HepG2 (cell line): ENCODE data around the gene DCDC1. TPM values are rescaled to one million over a fixed set of nuclear protein-coding genes. Genes with fewer than 3 reads are reported as not detected.

Source experiments
- ATAC-seq: fragments of 200-7000 bp; cut with Tn5 transposase; 3 replicates; pipeline ENCODE4 v1.9.1; 2020; ENCODE audit warnings: mild to moderate bottlenecking, moderate library complexity
- BruUV-seq: library from RNA; stranded (reverse); fragments of 400-500 nt; replicated peaks from 2 replicates; lab custom pipeline; 2021; lab: Mats Ljungman, UMichigan
- CTCF ChIA-PET: fragments of 300-600 bp; formaldehyde crosslinking; extraction: SDS; loops from one replicate; lab custom pipeline; 2021; ENCODE audit warnings: low total read pairs, inconsistent platforms, low intra/inter-chr PET ratio; lab: Yijun Ruan, JAX
- POLR2A ChIA-PET: fragments of 350-600 bp; sonication (Branson Sonifier 250); formaldehyde crosslinking; loops from one replicate; lab custom pipeline; 2020; ENCODE audit warnings: antibody characterized with exemption, inconsistent platforms; lab: Yijun Ruan, JAX
- DNase-seq: peaks from one replicate; pipeline ENCODE4 v3.0.0-alpha.2; 2015; ENCODE audit warnings: low spot score
- FAIRE-seq: peaks from 3 replicates; lab custom pipeline; 2011; peaks lifted over from hg19 to GRCh38; lab: Jason Lieb, UNC
- H2AFZ ChIP-seq: one replicate; pipeline ENCODE4 v1.6.1; 2011; ENCODE audit warnings: low read length, inconsistent platforms
- H3K27ac ChIP-seq: fragments of 300-600 bp; 3 replicates; pipeline ENCODE4 v1.8.0; 2011; ENCODE audit warnings: mixed run types, mild to moderate bottlenecking, mixed read lengths, low read length, inconsistent platforms; ENCODE audit not compliant: insufficient read depth; ENCODE audit errors: extremely low read length
- H3K27me3 ChIP-seq, 2 experiments: fragments of 200-600 bp in 1 of 2; 2 replicates in 1 of 2; 3 replicates in 1 of 2; pipeline versions ENCODE4 v1.6.0 to v1.8.0; 2011; ENCODE audit warnings: low read length in 2 of 2, mild to moderate bottlenecking in 2 of 2, moderate library complexity in 2 of 2, inconsistent platforms in 1 of 2; ENCODE audit not compliant: insufficient read depth in 2 of 2, control insufficient read depth in 1 of 2
- H3K36me3 ChIP-seq, 2 experiments: fragments of 200-600 bp in 1 of 2; replicated peaks in 1 of 2; 2 replicates in 1 of 2; 3 replicates in 1 of 2; pipeline versions ENCODE4 v1.5.1 to v1.8.0; 2011; ENCODE audit warnings: low read length in 2 of 2, inconsistent platforms in 1 of 2; ENCODE audit not compliant: insufficient read depth in 2 of 2, control insufficient read depth in 1 of 2
- H3K4me1 ChIP-seq: 2 replicates; pipeline ENCODE4 v1.5.1; 2012; ENCODE audit warnings: low read length, inconsistent platforms; ENCODE audit not compliant: insufficient read depth
- H3K4me2 ChIP-seq: 2 replicates; pipeline ENCODE4 v1.6.0; 2011; ENCODE audit warnings: low read depth, low read length, inconsistent platforms
- H3K4me3 ChIP-seq, 3 experiments: fragments of 200-600 bp in 1 of 3; sonication (generic), shearing (Covaris generic) in 1 of 3; replicated peaks in 1 of 3; 2 replicates each; pipeline ENCODE4 v1.5.1; 2011 to 2016; ENCODE audit warnings: low read length in 3 of 3, inconsistent platforms in 2 of 3, low read depth in 2 of 3, mild to moderate bottlenecking in 2 of 3, control low read depth in 1 of 3, mixed read lengths in 1 of 3; ENCODE audit not compliant: insufficient read depth in 1 of 3
- H3K79me2 ChIP-seq: one replicate; pipeline ENCODE4 v1.6.1; 2011; ENCODE audit warnings: low read length, inconsistent platforms; ENCODE audit not compliant: insufficient read depth
- H3K9ac ChIP-seq: 2 replicates; pipeline ENCODE4 v1.6.0; 2011; ENCODE audit warnings: mild to moderate bottlenecking, low read depth, low read length, inconsistent platforms; ENCODE audit not compliant: insufficient read depth
- H3K9me3 ChIP-seq: 2 replicates; pipeline ENCODE4 v1.5.1; 2012; ENCODE audit warnings: mild to moderate bottlenecking, low read length
- H4K20me1 ChIP-seq: 2 replicates; pipeline ENCODE4 v1.6.0; 2011; ENCODE audit warnings: inconsistent platforms, mild to moderate bottlenecking, low read length, moderate library complexity; ENCODE audit not compliant: insufficient read depth
- ATF4 ChIP-seq, 2 experiments: fragments of 450-650 bp in 1 of 2; sonication (generic) in 1 of 2; formaldehyde crosslinking; IDR thresholded peaks; 2 replicates each; pipeline versions ENCODE4 v1.5.0 to v1.8.0; 2020 to 2022; ENCODE audit warnings: mild to moderate bottlenecking in 1 of 2, missing genetic modification reagents in 1 of 2
- BRCA1 ChIP-seq: sonication (generic); formaldehyde crosslinking; IDR thresholded peaks from 2 replicates; pipeline ENCODE4 v1.4.0; 2020; ENCODE audit warnings: missing genetic modification reagents
- DMAP1 ChIP-seq: IDR thresholded peaks from 2 replicates; pipeline ENCODE4 v1.6.1; 2016
- MLLT10 ChIP-seq: sonication (generic); formaldehyde crosslinking; IDR thresholded peaks from 2 replicates; pipeline ENCODE4 v1.4.0; 2020; ENCODE audit warnings: missing genetic modification reagents
- NFKB2 ChIP-seq: sonication (generic); formaldehyde crosslinking; IDR thresholded peaks from 2 replicates; pipeline ENCODE4 v1.4.0; 2020; ENCODE audit warnings: missing genetic modification reagents, borderline replicate concordance
- PHF5A ChIP-seq: IDR thresholded peaks from one replicate; pipeline ENCODE4 v1.6.1; 2018; ENCODE audit warnings: low read depth, missing genetic modification reagents; ENCODE audit not compliant: unreplicated experiment
- PPARG ChIP-seq: conservative IDR thresholded peaks from 2 replicates; pipeline ENCODE4 v1.6.1; 2016; ENCODE audit warnings: missing biosample characterization, missing genetic modification reagents
- ZNF296 ChIP-seq: sonication (generic); formaldehyde crosslinking; conservative IDR thresholded peaks from 2 replicates; pipeline ENCODE4 v1.5.0; 2020; ENCODE audit warnings: mild to moderate bottlenecking, missing genetic modification reagents
- ZNF605 ChIP-seq: sonication (generic); formaldehyde crosslinking; IDR thresholded peaks from 2 replicates; pipeline ENCODE4 v1.8.0; 2022; ENCODE audit warnings: mild to moderate bottlenecking, missing genetic modification reagents
- ZNF766 ChIP-seq: sonication (generic); formaldehyde crosslinking; IDR thresholded peaks from 2 replicates; pipeline ENCODE4 v1.5.0; 2020; ENCODE audit warnings: missing genetic modification reagents, borderline replicate concordance
- ZNF841 ChIP-seq: sonication (generic); formaldehyde crosslinking; IDR thresholded peaks from 2 replicates; pipeline ENCODE4 v1.8.1; 2023; ENCODE audit warnings: missing genetic modification reagents, borderline replicate concordance
- WGBS: methylation state at CpG from one replicate; pipeline ENCODE4 v1.1.6; 2017; ENCODE audit warnings: low lambda C conversion rate; 5-methylcytosine and 5-hydroxymethylcytosine counted together
- in situ Hi-C: cut with HindIII; loops from 2 replicates; pipeline ENCODE4 v1.10.0; 2017; ENCODE audit warnings: low pct_unique_long_range_greater_than_20kb; ENCODE audit not compliant: extremely low pct_ligation_motif_present
- intact Hi-C: fragments of 100-400 bp; cut with micrococcal nuclease; formaldehyde crosslinking; loops from one replicate; pipeline ENCODE4 v1.10.0; 2022; ENCODE audit not compliant: unreplicated experiment
- polyA plus RNA-seq, 8 experiments: library from polyadenylated mRNA; depleted of rRNA in 3 of 8; stranded (reverse) in 7 of 8; unstranded in 1 of 8; fragments of >200 nt; fragmentation: Illumina TruSeq in 4 of 8; extraction: Trizol in 4 of 8; gene quantifications; 2 replicates each; pipeline versions ENCODE4 v1.2.1 to v1.2.3, GENCODE V29; 2011 to 2016; ENCODE audit warnings: low read depth in 4 of 8, missing spikeins in 1 of 8, mixed read lengths in 1 of 8; ENCODE audit not compliant: insufficient read depth in 1 of 8
- total RNA-seq, 5 experiments: library from RNA; depleted of rRNA; stranded (reverse); fragments of >200 nt; fragmentation: Illumina TruSeq; extraction: Trizol; gene quantifications; 2 replicates each; pipeline ENCODE4 v1.2.3, GENCODE V29; 2016; ENCODE audit warnings: low read depth in 1 of 5
- TF ChIP-seq, protein P1 (sequence below): sonication (generic); formaldehyde crosslinking; IDR thresholded peaks from 2 replicates; pipeline ENCODE4 v1.8.1; 2023; ENCODE audit warnings: mild to moderate bottlenecking, inconsistent platforms, moderate library complexity, missing genetic modification reagents, borderline replicate concordance
- TF ChIP-seq, protein P2 (sequence below): sonication (generic); formaldehyde crosslinking; IDR thresholded peaks from one replicate; pipeline ENCODE4 v1.5.1; 2020; ENCODE audit warnings: mild to moderate bottlenecking, missing genetic modification reagents; ENCODE audit errors: not compliant biosample characterization

DCDC1 gene
- total and polyA plus RNA-seq, 2 of the 13 experiments (the other 11 are each of a cell fraction or from before 2014, with no cell fraction given), result 0.12 to 0.27 TPM

DNA sequence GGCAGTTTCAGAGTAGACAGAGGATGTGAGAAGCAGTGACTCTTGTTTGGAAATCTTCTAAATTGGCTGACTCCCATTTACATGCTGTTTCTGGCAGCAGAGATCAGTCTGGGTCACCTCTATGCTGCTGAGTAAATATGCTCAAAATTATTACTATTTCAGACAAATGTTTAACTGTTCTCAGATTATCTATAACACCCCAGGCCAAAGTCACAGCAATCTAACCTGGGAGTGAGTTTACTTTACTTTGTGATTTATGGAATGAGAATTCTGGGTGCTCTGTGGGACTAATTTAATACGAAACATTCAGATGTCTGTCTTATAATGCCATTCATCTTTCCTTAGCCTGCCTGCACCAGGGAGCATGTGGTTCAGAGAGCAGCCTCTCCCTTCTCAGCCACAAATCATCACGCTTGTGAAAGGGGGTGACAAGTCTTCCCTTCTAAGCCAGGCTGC is 500.9 kb downstream of the DCDC1 start:
- DNase-seq (no peak), FAIRE-seq (no peak), ATAC-seq (no peak)
- Histone ChIP-seq H3K79me2 (no peaks in the 10 kb centered on the region), H3K27ac (no peak overlapping the region), H3K36me3 (no peaks in the 10 kb centered on the region), H3K9me3 (no peaks in the 10 kb centered on the region), H3K4me1 (no peaks in the 10 kb centered on the region), H2AFZ (no peak overlapping the region), H4K20me1 (no peaks in the 10 kb centered on the region), H3K9ac (no peak overlapping the region), H3K27me3 (no peaks in the 10 kb centered on the region), H3K4me3 (no peak overlapping the region), H3K4me2 (no peak overlapping the region)
- 4% methylated on average over 2 of the region's 2 CpGs for WGBS
- in situ Hi-C loops, result no loop called here
- intact Hi-C loops, result no loop called here
- CTCF ChIA-PET, result no interaction called here
- no TSS peak for BruUV-seq
- POLR2A ChIA-PET, result no interaction called here
- no peak for TF ChIP-seq DMAP1
- TF ChIP-seq MLLT10 (CRISPR knock-in tag), result no peak
- no peak for TF ChIP-seq ZNF296 (CRISPR knock-in tag)
- TF ChIP-seq ATF4 (CRISPR knock-in tag; IDR thresholded peaks at IDR 0.05), result no peak
- TF ChIP-seq PHF5A, result no peak
- no peak for TF ChIP-seq ZNF766 (CRISPR knock-in tag)
- TF ChIP-seq PPARG (CRISPR knock-in tag), result no peak
- TF ChIP-seq, protein P1, sequence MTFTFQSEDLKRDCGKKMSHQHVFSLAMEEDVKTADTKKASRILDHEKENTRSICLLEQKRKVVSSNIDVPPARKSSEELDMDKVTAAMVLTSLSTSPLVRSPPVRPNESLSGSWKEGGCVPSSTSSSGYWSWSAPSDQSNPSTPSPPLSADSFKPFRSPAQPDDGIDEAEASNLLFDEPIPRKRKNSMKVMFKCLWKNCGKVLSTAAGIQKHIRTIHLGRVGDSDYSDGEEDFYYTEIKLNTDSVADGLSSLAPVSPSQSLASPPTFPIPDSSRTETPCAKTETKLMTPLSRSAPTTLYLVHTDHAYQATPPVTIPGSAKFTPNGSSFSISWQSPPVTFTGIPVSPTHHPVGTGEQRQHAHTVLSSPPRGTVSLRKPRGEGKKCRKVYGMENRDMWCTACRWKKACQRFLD (CRISPR knock-in tag), result no peak
- TF ChIP-seq NFKB2 (CRISPR knock-in tag), result no peak
- TF ChIP-seq ZNF841 (CRISPR knock-in tag), result no peak
- TF ChIP-seq ZNF605 (CRISPR knock-in tag), result no peak
- TF ChIP-seq, protein P2, sequence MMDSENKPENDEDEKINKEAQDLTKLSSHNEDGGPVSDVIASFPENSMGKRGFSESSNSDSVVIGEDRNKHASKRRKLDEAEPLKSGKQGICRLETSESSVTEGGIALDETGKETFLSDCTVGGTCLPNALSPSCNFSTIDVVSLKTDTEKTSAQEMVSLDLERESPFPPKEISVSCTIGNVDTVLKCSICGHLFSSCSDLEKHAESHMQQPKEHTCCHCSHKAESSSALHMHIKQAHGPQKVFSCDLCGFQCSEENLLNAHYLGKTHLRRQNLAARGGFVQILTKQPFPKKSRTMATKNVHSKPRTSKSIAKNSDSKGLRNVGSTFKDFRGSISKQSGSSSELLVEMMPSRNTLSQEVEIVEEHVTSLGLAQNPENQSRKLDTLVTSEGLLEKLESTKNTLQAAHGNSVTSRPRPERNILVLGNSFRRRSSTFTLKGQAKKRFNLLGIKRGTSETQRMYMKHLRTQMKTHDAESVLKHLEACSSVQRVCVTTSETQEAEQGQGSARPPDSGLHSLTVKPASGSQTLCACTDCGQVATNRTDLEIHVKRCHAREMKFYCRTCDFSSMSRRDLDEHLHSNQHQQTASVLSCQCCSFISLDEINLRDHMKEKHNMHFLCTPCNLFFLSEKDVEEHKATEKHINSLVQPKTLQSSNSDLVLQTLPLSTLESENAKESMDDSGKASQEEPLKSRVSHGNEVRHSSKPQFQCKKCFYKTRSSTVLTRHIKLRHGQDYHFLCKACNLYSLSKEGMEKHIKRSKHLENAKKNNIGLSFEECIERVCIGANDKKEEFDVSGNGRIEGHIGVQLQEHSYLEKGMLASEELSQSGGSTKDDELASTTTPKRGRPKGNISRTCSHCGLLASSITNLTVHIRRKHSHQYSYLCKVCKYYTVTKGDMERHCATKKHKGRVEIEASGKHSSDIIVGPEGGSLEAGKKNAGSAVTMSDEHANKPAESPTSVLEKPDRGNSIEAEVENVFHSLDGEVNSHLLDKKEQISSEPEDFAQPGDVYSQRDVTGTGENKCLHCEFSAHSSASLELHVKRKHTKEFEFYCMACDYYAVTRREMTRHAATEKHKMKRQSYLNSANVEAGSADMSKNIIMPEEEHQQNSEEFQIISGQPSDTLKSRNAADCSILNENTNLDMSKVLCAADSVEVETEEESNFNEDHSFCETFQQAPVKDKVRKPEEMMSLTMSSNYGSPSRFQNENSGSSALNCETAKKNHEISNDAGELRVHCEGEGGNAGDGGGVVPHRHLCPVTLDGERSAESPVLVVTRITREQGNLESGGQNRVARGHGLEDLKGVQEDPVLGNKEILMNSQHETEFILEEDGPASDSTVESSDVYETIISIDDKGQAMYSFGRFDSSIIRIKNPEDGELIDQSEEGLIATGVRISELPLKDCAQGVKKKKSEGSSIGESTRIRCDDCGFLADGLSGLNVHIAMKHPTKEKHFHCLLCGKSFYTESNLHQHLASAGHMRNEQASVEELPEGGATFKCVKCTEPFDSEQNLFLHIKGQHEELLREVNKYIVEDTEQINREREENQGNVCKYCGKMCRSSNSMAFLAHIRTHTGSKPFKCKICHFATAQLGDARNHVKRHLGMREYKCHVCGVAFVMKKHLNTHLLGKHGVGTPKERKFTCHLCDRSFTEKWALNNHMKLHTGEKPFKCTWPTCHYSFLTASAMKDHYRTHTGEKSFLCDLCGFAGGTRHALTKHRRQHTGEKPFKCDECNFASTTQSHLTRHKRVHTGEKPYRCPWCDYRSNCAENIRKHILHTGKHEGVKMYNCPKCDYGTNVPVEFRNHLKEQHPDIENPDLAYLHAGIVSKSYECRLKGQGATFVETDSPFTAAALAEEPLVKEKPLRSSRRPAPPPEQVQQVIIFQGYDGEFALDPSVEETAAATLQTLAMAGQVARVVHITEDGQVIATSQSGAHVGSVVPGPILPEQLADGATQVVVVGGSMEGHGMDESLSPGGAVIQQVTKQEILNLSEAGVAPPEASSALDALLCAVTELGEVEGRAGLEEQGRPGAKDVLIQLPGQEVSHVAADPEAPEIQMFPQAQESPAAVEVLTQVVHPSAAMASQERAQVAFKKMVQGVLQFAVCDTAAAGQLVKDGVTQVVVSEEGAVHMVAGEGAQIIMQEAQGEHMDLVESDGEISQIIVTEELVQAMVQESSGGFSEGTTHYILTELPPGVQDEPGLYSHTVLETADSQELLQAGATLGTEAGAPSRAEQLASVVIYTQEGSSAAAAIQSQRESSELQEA (CRISPR knock-in tag), result no peak
- no peak for TF ChIP-seq BRCA1
